ENCODE data around the gene RCL1.

RCL1 gene

DNA sequence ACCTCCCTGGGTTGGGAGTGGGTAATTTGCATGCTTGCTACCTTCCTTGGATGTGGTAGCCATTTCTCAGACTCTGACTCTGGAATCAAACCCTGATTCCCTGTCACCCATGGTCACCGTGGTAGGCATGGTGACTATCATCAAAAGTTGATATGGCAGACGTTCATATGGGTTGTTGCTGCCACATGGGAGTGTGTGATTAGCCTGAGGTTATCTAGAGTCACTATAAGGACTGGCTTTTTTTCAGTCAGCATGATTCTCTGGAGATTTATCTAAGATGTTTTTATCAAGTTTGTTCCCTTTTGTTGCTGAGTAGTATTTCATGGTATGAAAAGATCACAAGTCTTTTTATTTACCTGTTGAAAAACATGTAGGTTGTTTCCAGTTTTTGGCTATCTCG, 7.0 kb downstream of the RCL1 start:
- in situ Hi-C loops (cut with MboI; ENCODE audit: low pct_unique_long_range_greater_than_20kb, low sequenced_read_pairs, unreplicated experiment), result no loop called here
- TF ChIP-seq, protein P1, sequence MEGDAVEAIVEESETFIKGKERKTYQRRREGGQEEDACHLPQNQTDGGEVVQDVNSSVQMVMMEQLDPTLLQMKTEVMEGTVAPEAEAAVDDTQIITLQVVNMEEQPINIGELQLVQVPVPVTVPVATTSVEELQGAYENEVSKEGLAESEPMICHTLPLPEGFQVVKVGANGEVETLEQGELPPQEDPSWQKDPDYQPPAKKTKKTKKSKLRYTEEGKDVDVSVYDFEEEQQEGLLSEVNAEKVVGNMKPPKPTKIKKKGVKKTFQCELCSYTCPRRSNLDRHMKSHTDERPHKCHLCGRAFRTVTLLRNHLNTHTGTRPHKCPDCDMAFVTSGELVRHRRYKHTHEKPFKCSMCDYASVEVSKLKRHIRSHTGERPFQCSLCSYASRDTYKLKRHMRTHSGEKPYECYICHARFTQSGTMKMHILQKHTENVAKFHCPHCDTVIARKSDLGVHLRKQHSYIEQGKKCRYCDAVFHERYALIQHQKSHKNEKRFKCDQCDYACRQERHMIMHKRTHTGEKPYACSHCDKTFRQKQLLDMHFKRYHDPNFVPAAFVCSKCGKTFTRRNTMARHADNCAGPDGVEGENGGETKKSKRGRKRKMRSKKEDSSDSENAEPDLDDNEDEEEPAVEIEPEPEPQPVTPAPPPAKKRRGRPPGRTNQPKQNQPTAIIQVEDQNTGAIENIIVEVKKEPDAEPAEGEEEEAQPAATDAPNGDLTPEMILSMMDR (IDR thresholded peaks at IDR 0.05; ENCODE audit: extremely low read depth, insufficient read depth, missing control alignments), result no peak

DNA sequence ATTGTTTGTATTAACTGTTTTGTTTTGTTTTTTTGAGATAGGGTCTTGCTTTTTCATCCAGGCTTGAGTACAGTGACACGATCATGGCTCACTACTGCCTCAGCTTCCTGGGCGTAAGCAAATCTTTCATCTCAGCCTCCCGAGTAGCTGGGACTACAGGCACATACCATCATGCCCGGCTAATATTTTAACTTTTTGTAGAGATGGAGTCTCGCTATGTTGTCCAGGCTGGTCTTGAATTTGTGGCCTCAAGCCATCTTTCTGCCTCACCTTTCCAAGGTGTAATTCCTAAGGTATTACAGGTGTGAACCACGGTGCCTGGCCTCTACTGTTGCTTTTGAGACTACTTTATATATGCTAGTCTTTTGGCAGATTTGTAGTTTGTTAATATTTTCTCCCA, 8.4 kb downstream of the RCL1 start:
- DNase-seq (ENCODE audit: low spot score), result no peak
- in situ Hi-C loops (cut with MboI; ENCODE audit: low pct_unique_long_range_greater_than_20kb, low sequenced_read_pairs, unreplicated experiment), result no loop called here
- TF ChIP-seq, protein P1 (IDR thresholded peaks at IDR 0.05; ENCODE audit: extremely low read depth, insufficient read depth, missing control alignments), result no peak

More for the DNA sequence above, 7.0 kb downstream of the RCL1 start:
- no peak for DNase-seq (ENCODE audit: low spot score)

DNA sequence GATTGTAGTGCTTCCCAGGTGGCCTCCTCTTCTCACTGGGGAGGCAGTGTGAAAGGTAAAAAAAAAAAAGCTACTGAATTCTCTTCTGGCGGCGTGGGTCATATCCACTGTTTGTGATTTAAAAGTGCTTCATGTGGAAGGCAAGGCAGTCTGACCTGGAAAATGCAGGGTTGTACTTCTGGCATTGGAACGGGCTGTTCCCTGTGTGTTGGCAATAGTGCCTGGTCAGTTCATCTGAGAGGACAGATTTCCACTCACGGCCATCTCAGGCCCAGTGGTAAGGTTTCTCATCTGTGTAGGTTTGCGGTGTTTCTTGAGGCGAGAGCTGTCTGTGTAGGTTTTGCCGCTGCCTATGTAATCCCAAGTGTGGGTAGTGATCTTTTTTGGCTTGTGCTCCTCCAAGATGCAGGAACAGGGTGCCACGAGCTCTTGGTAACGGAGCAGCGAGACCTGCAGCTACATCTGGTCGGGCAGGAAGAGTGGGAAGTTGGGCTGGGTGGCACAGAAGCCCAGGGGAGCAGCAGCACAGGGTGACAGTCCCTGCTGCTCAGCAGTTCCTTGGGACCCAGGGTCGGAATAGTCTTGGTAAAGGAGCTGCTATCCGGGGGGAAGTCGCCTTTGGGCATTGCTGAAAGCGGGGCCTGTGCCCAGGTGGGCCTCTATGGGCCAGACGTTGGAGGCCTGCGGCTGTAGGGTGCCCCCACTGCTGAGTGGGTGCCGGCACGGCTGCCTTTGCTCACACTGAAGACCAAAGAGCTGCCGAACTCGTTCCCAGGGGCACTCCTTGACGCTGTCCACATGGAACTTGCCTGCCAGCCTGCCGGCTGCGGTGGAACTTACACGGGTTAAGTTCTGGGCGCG, 11.2 kb downstream of the RCL1 start:
- TF ChIP-seq, protein P1 (IDR thresholded peaks at IDR 0.05; ENCODE audit: extremely low read depth, insufficient read depth, missing control alignments), result no peak
- in situ Hi-C loops (cut with MboI; ENCODE audit: low pct_unique_long_range_greater_than_20kb, low sequenced_read_pairs, unreplicated experiment), result no loop called here
- no peak for DNase-seq (ENCODE audit: low spot score)

DNA sequence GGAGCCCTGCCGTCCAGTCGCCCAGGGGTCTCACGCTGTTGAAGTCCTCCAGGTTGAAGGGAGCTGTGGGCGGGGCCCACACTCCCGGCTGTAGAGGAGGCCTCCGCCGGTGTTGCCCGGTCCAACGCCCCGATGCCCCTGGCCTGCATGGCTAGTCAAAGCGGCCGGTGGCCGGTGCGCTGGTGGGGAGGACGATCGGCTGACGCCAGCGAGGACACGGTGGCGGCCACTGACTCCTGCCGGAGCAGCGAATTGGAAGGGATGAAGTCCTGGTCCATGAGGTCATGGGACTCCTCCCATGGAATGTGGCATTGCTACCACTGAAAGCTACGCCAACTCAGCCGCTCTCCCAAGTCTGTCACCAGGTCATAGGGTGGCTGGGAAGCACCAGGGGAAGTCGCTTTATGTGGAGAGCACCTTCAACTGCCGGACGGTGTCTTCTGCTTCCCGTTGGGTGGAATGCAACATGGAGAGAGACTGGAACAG, 11.8 kb downstream of the RCL1 start:
- DNase-seq (ENCODE audit: low spot score), result no peak
- in situ Hi-C loops (cut with MboI; ENCODE audit: low pct_unique_long_range_greater_than_20kb, low sequenced_read_pairs, unreplicated experiment), result no loop called here
- TF ChIP-seq, protein P1 (IDR thresholded peaks at IDR 0.05; ENCODE audit: extremely low read depth, insufficient read depth, missing control alignments), result no peak

DNA sequence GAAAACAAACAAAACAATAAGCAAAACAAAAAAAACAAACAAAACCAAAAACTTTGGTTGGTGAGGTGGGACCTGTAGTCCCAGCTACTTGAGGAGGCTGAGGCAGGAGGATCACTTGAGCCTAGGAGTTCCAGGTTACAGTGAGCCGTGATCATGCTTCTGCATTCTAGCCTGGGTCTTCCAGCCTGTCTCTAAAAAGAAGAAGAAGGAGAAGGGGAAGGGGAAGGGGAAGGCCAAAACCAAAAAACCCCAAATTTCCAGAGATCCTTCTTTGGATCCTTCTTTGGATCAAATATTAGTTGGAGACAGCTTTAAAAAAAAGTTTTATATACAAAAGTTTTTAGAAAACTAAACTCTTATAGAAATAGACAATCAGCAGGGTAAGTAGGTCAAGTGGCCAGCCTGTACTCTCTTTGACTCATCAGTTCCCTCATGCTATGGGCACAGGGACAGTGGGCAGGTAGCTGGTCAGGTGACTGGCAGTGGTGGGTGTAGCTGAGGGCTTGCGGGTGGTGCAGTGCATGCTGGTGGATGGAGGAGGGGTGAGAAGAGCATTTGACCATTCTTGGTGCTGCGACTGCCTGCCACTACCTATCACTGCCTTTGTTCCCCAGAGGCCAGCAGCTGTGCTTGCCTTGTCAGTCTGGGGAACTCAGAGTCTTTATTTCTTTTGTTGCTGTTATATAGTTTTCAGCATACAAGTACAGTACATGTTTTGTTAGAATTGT, 12.6 kb downstream of the RCL1 start:
- in situ Hi-C loops (cut with MboI; ENCODE audit: low pct_unique_long_range_greater_than_20kb, low sequenced_read_pairs, unreplicated experiment), result no loop called here
- TF ChIP-seq, protein P1 (IDR thresholded peaks at IDR 0.05; ENCODE audit: extremely low read depth, insufficient read depth, missing control alignments), result no peak
- DNase-seq (ENCODE audit: low spot score), result no peak

DNA sequence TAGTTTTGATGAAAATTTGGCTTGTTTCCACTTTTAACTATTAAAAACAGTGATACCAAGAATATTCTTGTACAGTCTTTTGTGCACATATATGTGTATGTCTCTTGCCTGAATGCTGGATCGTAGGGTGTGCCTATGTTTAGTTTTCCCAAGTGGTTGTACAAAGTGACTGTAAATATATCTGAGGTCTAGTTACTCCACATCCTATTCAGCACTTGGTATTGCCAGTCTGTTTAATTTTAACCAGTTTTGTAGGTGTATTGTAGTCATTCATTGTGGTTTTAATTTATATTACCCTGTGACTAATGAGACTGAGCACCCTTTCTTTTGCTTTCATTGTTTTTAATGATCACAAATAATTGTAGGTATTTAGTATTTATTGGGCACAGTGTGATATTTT, 17.8 kb downstream of the RCL1 start:
- in situ Hi-C loops (cut with MboI; ENCODE audit: low pct_unique_long_range_greater_than_20kb, low sequenced_read_pairs, unreplicated experiment), result no loop called here
- no peak for DNase-seq (ENCODE audit: low spot score)
- TF ChIP-seq, protein P1 (IDR thresholded peaks at IDR 0.05; ENCODE audit: extremely low read depth, insufficient read depth, missing control alignments), result no peak
